Stimulated activated CD4-positive, alpha-beta T cell treated with anti-CD3 and anti-CD28 coated beads, Interleukin-15, amount 100 ng/mL, for 24 hours (primary cell): Measurements from ENCODE around the gene ERCC2.
"Not testable (repeated sequence)": the region's sequence is repeated elsewhere in the genome, so short reads cannot be mapped to it uniquely, and the experiment has no call there.

Experiments
- DNase-seq: peaks from one replicate; pipeline ENCODE4 v3.0.0-alpha.2; 2020

The ERCC2 gene

GRCh38 chr19:45352914-45353796 lies 17.2 kb downstream of the ERCC2 start:
- no peak for DNase-seq

GRCh38 chr19:45352471-45352870 lies 17.9 kb downstream of the ERCC2 start:
- no peak for DNase-seq

GRCh38 chr19:45352062-45352461 lies 18.3 kb downstream of the ERCC2 start:
- no peak for DNase-seq

GRCh38 chr19:45351401-45351952 lies 18.9 kb downstream of the ERCC2 start:
- no peak for DNase-seq

- DNase-seq: no peak
These were observed 19.8 kb downstream of the ERCC2 start for GRCh38 chr19:45350477-45351058.

GRCh38 chr19:45349430-45349941 lies 20.9 kb downstream of the ERCC2 start:
- DNase-seq: no peak

- DNase-seq: no peak
These were observed 21.3 kb downstream of the ERCC2 start for GRCh38 chr19:45349126-45349415.

- no peak for DNase-seq
These were observed 21.8 kb downstream of the ERCC2 start for GRCh38 chr19:45348367-45349125.

GRCh38 chr19:45347570-45348366 lies 22.6 kb downstream of the ERCC2 start:
- DNase-seq: no peak

GRCh38 chr19:45346449-45346848 lies 23.9 kb downstream of the ERCC2 start:
- no peak for DNase-seq

- no peak for DNase-seq
These were observed 24.9 kb downstream of the ERCC2 start for GRCh38 chr19:45345506-45345860.

GRCh38 chr19:45344621-45345505 lies 25.5 kb downstream of the ERCC2 start:
- no peak for DNase-seq

GRCh38 chr19:45342911-45343310 lies 27.5 kb downstream of the ERCC2 start:
- DNase-seq: no peak

- DNase-seq: no peak
These were observed 29.4 kb downstream of the ERCC2 start for GRCh38 chr19:45340899-45341453.

GRCh38 chr19:45340232-45340898 lies 30.0 kb downstream of the ERCC2 start, which contains the start of gene KLC3:
TSS of gene KLC3 (plus strand) at chr19:45340750. CDS start at chr19:45345542, 4,792 bp downstream.
- peak; percentile 46 for DNase-seq

GRCh38 chr19:45339629-45340028 lies 30.7 kb downstream of the ERCC2 start:
- no peak for DNase-seq

- DNase-seq: no peak
These were observed 33.6 kb downstream of the ERCC2 start for GRCh38 chr19:45336696-45337251.

- not testable (repeated sequence) for DNase-seq
These were observed 35.5 kb downstream of the ERCC2 start for GRCh38 chr19:45334881-45335280.

GRCh38 chr19:45333609-45334303 lies 36.6 kb downstream of the ERCC2 start:
- no peak for DNase-seq
